B cell (primary cell): Measurements from ENCODE around the gene TSPOAP1. TPM values are rescaled to one million over a fixed set of nuclear protein-coding genes. Genes with fewer than 3 reads are reported as not detected.

Experiments
- ATAC-seq: fragments of 200-7000 bp; cut with Tn5 transposase; one replicate; pipeline ENCODE4 v1.10.0; 2021; ENCODE audit warnings: low read depth, mild to moderate bottlenecking, moderate number of reproducible peaks, moderate library complexity
- CTCF ChIA-PET: fragments of 350-600 bp; sonication (Branson Sonifier 250); formaldehyde crosslinking; loops from one replicate; lab custom pipeline; 2021; ENCODE audit warnings: antibody characterized with exemption, inconsistent platforms; lab: Charles Lee
- POLR2A ChIA-PET: fragments of 350-600 bp; sonication (Branson Sonifier 250); formaldehyde crosslinking; loops from one replicate; lab custom pipeline; 2021; ENCODE audit warnings: antibody characterized with exemption; lab: Charles Lee
- DNase-seq: peaks from one replicate; pipeline ENCODE4 v3.0.0; 2013
- H2AFZ ChIP-seq: 2 replicates; pipeline ENCODE4 v1.6.1; 2012; ENCODE audit warnings: mild to moderate bottlenecking, low read depth, low read length; ENCODE audit not compliant: insufficient read depth, poor library complexity, severe bottlenecking
- H3K27ac ChIP-seq, 2 donors: 1 replicate in 1 of 2; 2 replicates in 1 of 2; pipeline ENCODE4 v1.5.1; 2012 to 2013; ENCODE audit warnings: low read length in 2 of 2, mild to moderate bottlenecking in 2 of 2, moderate library complexity in 1 of 2
- H3K27me3 ChIP-seq, 4 experiments: fragments of 200-600 bp in 1 of 4; sonication (generic) in 1 of 4; replicated peaks in 1 of 4; 1 replicate in 2 of 4; 2 replicates in 2 of 4; pipeline versions ENCODE4 v1.6.1 to v1.7.0; 2013 to 2016; ENCODE audit warnings: low read length in 3 of 4, mild to moderate bottlenecking in 2 of 4, mixed read lengths in 1 of 4, moderate library complexity in 1 of 4; ENCODE audit not compliant: insufficient read depth in 4 of 4, control insufficient read depth in 3 of 4; ENCODE audit errors: control extremely low read depth in 1 of 4
- H3K36me3 ChIP-seq, 2 experiments: replicated peaks in 1 of 2; 1 replicate in 1 of 2; 2 replicates in 1 of 2; pipeline versions ENCODE4 v1.6.1 to v1.7.1; 2013; ENCODE audit warnings: low read length in 1 of 2; ENCODE audit not compliant: insufficient read depth in 2 of 2, control insufficient read depth in 1 of 2; ENCODE audit errors: control extremely low read depth in 1 of 2, extremely low read depth in 1 of 2
- H3K4me1 ChIP-seq, 2 donors: fragments of 200-600 bp in 1 of 2; sonication (generic) in 1 of 2; 1 replicate in 1 of 2; 2 replicates in 1 of 2; pipeline versions ENCODE4 v1.5.1 to v1.6.1; 2013 to 2017; ENCODE audit warnings: low read length in 2 of 2; ENCODE audit not compliant: control insufficient read depth in 2 of 2, insufficient read depth in 2 of 2
- H3K4me2 ChIP-seq: replicated peaks from 2 replicates; pipeline ENCODE3; 2012; ENCODE audit warnings: mild to moderate bottlenecking, low read depth, low read length; ENCODE audit not compliant: poor library complexity, severe bottlenecking
- H3K4me3 ChIP-seq, 5 experiments: fragments of 200-600 bp in 1 of 5; sonication (generic) in 1 of 5; 1 replicate in 3 of 5; 2 replicates in 2 of 5; pipeline versions ENCODE4 v1.5.1 to v1.7.0; 2011 to 2016; ENCODE audit warnings: low read length in 4 of 5, mild to moderate bottlenecking in 4 of 5, low read depth in 2 of 5, control low read depth in 1 of 5, moderate library complexity in 1 of 5; ENCODE audit not compliant: insufficient read depth in 1 of 5; ENCODE audit errors: control extremely low read depth in 1 of 5, extremely low read depth in 1 of 5
- H3K79me2 ChIP-seq: fragments of 200-600 bp; sonication (generic); one replicate; pipeline ENCODE4 v1.6.0; 2016; ENCODE audit warnings: low read length; ENCODE audit not compliant: control insufficient read depth, insufficient read depth
- H3K9ac ChIP-seq: fragments of 200-600 bp; sonication (generic); 2 replicates; pipeline ENCODE4 v1.6.1; 2017; ENCODE audit warnings: mild to moderate bottlenecking, low read length, moderate library complexity
- H3K9me3 ChIP-seq, 3 donors: one replicate each; pipeline versions ENCODE4 v1.6.1 to v1.7.1; 2013; ENCODE audit warnings: low read length in 2 of 3; ENCODE audit not compliant: control insufficient read depth in 2 of 3, insufficient read depth in 1 of 3; ENCODE audit errors: control extremely low read depth in 1 of 3
- H4K20me1 ChIP-seq: 2 replicates; pipeline ENCODE4 v1.6.0; 2012; ENCODE audit warnings: mild to moderate bottlenecking, low read length; ENCODE audit not compliant: insufficient read depth, control insufficient read depth, poor library complexity, severe bottlenecking
- H3K27ac Mint-ChIP-seq: one replicate; pipeline ENCODE4 v1.8.0; 2021; ENCODE audit warnings: mixed read lengths
- H3K27me3 Mint-ChIP-seq: one replicate; pipeline ENCODE4 v1.8.0; 2021; ENCODE audit warnings: mixed read lengths
- H3K4me1 Mint-ChIP-seq: one replicate; pipeline ENCODE4 v1.8.0; 2021; ENCODE audit warnings: mixed read lengths
- H3K4me3 Mint-ChIP-seq: one replicate; pipeline ENCODE4 v1.8.0; 2021; ENCODE audit warnings: mixed read lengths
- H3K9me3 Mint-ChIP-seq: one replicate; pipeline ENCODE4 v1.8.0; 2022; ENCODE audit warnings: mixed read lengths; ENCODE audit not compliant: insufficient read depth
- EZH2 ChIP-seq: IDR thresholded peaks from 2 replicates; pipeline ENCODE4 v1.6.1; 2012; ENCODE audit warnings: borderline replicate concordance, low read depth, mild to moderate bottlenecking, moderate library complexity, low read length; ENCODE audit not compliant: insufficient read depth, poor library complexity, severe bottlenecking
- WGBS: methylation state at CpG from one replicate; pipeline ENCODE4 v1.1.5; 2013; ENCODE audit warnings: missing lambda C conversion rate; ENCODE audit not compliant: insufficient coverage; 5-methylcytosine and 5-hydroxymethylcytosine counted together
- intact Hi-C: fragments of 100-400 bp; cut with micrococcal nuclease; formaldehyde crosslinking; loops from one replicate; pipeline ENCODE4 v1.10.0; 2022
- polyA plus RNA-seq: library from polyadenylated mRNA; depleted of rRNA; stranded (reverse); fragments of >200 nt; gene quantifications from 2 replicates; pipeline ENCODE4 v1.2.3, GENCODE V29; 2012
- total RNA-seq, 2 donors: library from RNA; stranded (reverse); fragments of 120-200 nt in 1 of 2; gene quantifications; 1 replicate in 1 of 2; 2 replicates in 1 of 2; pipeline versions ENCODE4 v1.2.3 to v1.2.4, GENCODE V29; 2013 to 2022
- TF ChIP-seq, protein P1 (sequence below): fragments of 200-600 bp; IDR thresholded peaks from one replicate; pipeline ENCODE4 v1.8.0; 2022; ENCODE audit warnings: antibody characterized with exemption, mild to moderate bottlenecking

Gene TSPOAP1
- total and polyA plus RNA-seq, 2 donors (not counting 1 experiment from before 2014, with no cell fraction given) = 10.8 to 30.7 TPM

DNA sequence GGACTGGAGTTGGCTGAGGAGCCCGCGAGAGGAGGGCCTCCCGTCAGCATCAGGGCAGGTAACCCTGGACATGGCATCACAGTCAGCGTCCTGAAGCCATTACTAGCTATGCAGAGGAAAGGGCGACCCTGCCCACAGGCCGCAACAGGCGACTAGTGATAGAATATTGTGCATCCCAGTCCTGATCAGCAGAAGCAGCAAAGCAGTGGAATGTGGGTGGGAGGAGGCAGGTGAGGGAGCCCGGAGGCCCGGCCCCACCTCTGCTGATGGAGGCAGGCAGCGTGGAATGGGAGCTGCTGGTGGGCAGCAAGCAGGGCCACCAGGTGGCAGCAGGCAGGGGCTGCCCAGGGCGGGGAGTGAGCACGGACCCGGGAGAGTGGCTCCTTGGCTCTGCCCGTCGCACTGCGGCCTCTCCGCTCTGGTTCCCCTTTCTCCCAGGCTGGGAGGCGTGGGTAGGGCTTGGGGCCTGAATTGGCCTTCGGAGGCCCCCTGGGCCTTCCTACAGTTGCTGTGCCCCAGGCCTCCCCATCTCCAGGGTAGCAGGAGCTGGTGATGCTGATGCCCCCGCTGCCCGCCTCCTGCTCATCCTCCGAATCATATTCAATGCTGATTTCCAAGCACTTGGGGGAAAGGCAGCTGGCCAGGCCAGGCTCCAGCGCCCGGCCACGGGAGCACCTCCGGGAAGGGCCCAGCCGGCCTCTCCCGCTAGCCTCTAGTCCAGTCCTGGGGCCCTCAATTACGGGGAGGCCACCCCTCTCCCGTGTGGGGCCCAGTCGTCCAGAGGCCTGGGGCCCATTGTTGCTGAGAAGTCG lies 20.2 kb downstream of the TSPOAP1 start:
- no peak overlapping the region for H3K4me3 Mint-ChIP-seq

More for the DNA sequence above, 20.2 kb downstream of the TSPOAP1 start:
- H3K79me2 ChIP-seq = no peaks in the 10 kb centered on the region
- H3K9me3 ChIP-seq = no peaks in the 10 kb centered on the region
- Mint-ChIP-seq H3K27ac (no peak overlapping the region), H3K9me3 (no peaks in the 10 kb centered on the region), H3K4me1 (peaks cover 6% of the 10 kb centered on the region), H3K27me3 (no peaks in the 10 kb centered on the region)
- no peak overlapping the region for H3K4me3 ChIP-seq
- peaks cover 0 to 8% of the 10 kb centered on the region in 2 donors for H3K4me1 ChIP-seq
- H4K20me1 ChIP-seq = no peaks in the 10 kb centered on the region
- H3K27me3 ChIP-seq = no peaks in the 10 kb centered on the region
- peak; percentile 12 for DNase-seq
- H3K9ac ChIP-seq = no peak overlapping the region
- H3K36me3 ChIP-seq = no peaks in the 10 kb centered on the region
- ATAC-seq = no peak
- no peak overlapping the region for H3K4me2 ChIP-seq
- 93% methylated on average over 32 of the region's 32 CpGs for WGBS
- intact Hi-C loops = no loop called here
- no peak overlapping the region for H2AFZ ChIP-seq
- H3K27ac ChIP-seq = no peak overlapping the region
- CTCF ChIA-PET = interaction anchor here (1.0 to 1.9 kb wide), 2 partner anchors 37 to 139 kb away, joined by 3 to 5 read pairs; no protein-coding TSS in a partner anchor
- POLR2A ChIA-PET = no interaction called here
- TF ChIP-seq, protein P1, sequence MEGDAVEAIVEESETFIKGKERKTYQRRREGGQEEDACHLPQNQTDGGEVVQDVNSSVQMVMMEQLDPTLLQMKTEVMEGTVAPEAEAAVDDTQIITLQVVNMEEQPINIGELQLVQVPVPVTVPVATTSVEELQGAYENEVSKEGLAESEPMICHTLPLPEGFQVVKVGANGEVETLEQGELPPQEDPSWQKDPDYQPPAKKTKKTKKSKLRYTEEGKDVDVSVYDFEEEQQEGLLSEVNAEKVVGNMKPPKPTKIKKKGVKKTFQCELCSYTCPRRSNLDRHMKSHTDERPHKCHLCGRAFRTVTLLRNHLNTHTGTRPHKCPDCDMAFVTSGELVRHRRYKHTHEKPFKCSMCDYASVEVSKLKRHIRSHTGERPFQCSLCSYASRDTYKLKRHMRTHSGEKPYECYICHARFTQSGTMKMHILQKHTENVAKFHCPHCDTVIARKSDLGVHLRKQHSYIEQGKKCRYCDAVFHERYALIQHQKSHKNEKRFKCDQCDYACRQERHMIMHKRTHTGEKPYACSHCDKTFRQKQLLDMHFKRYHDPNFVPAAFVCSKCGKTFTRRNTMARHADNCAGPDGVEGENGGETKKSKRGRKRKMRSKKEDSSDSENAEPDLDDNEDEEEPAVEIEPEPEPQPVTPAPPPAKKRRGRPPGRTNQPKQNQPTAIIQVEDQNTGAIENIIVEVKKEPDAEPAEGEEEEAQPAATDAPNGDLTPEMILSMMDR = no peak
- TF ChIP-seq EZH2 = no peak
